ENCODE measurements around the gene ATAT1. TPM values are rescaled to one million over a fixed set of nuclear protein-coding genes. Genes with fewer than 3 reads are reported as not detected.

The ATAT1 gene
- total and polyA plus RNA-seq, 2 of the 13 experiments (the other 11 are each of a cell fraction or from before 2014, with no cell fraction given), result 9.2 to 23.6 TPM

DNA sequence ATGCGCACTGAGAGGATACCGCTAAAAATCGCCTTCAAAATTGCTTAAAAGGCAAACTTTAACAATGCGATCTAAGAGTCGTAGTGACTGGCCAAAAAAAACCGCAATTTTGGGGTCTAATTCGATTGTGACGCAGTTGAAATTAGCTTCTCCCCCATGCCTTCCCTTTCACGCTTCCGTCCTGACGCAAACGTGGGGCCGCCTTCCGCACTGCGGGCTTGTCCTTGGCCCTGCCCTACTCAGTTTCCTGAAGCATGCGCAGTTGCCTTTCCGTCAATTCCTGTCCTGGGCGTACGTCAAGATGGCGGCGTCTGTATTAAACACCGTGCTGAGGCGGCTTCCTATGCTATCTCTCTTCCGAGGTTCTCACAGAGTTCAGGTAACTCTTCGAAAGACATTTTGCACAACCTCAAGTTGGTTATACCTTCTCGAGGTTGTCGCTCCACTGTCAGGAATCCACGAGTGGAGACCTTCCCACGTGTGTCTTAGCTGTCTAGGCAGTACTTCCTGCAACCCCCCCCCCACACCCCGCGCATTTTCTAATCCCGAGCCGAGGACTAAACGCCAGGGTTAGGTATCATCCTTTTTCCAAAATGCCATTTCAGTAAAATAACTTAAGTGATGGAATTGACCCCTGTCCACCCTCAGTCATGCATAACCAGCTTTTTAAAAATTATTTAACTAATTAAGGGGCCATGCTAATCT is 9.0 kb upstream of the ATAT1 start, which contains the start of gene MRPS18B (continued):
- TF ChIP-seq, protein P1, sequence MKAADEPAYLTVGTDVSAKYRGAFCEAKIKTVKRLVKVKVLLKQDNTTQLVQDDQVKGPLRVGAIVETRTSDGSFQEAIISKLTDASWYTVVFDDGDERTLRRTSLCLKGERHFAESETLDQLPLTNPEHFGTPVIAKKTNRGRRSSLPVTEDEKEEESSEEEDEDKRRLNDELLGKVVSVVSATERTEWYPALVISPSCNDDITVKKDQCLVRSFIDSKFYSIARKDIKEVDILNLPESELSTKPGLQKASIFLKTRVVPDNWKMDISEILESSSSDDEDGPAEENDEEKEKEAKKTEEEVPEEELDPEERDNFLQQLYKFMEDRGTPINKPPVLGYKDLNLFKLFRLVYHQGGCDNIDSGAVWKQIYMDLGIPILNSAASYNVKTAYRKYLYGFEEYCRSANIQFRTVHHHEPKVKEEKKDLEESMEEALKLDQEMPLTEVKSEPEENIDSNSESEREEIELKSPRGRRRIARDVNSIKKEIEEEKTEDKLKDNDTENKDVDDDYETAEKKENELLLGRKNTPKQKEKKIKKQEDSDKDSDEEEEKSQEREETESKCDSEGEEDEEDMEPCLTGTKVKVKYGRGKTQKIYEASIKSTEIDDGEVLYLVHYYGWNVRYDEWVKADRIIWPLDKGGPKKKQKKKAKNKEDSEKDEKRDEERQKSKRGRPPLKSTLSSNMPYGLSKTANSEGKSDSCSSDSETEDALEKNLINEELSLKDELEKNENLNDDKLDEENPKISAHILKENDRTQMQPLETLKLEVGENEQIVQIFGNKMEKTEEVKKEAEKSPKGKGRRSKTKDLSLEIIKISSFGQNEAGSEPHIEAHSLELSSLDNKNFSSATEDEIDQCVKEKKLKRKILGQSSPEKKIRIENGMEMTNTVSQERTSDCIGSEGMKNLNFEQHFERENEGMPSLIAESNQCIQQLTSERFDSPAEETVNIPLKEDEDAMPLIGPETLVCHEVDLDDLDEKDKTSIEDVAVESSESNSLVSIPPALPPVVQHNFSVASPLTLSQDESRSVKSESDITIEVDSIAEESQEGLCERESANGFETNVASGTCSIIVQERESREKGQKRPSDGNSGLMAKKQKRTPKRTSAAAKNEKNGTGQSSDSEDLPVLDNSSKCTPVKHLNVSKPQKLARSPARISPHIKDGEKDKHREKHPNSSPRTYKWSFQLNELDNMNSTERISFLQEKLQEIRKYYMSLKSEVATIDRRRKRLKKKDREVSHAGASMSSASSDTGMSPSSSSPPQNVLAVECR (CRISPR knock-in tag; IDR thresholded peaks at IDR 0.05; ENCODE audit: borderline replicate concordance), result peak; percentile 93
- TF ChIP-seq ZNF564 (CRISPR knock-in tag; IDR thresholded peaks at IDR 0.05), result no peak
- TF ChIP-seq, protein P2, sequence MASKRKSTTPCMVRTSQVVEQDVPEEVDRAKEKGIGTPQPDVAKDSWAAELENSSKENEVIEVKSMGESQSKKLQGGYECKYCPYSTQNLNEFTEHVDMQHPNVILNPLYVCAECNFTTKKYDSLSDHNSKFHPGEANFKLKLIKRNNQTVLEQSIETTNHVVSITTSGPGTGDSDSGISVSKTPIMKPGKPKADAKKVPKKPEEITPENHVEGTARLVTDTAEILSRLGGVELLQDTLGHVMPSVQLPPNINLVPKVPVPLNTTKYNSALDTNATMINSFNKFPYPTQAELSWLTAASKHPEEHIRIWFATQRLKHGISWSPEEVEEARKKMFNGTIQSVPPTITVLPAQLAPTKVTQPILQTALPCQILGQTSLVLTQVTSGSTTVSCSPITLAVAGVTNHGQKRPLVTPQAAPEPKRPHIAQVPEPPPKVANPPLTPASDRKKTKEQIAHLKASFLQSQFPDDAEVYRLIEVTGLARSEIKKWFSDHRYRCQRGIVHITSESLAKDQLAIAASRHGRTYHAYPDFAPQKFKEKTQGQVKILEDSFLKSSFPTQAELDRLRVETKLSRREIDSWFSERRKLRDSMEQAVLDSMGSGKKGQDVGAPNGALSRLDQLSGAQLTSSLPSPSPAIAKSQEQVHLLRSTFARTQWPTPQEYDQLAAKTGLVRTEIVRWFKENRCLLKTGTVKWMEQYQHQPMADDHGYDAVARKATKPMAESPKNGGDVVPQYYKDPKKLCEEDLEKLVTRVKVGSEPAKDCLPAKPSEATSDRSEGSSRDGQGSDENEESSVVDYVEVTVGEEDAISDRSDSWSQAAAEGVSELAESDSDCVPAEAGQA (IDR thresholded peaks at IDR 0.05; ENCODE audit: low read depth), result peak; percentile 76
- TF ChIP-seq, protein P2 (CRISPR knock-in tag; IDR thresholded peaks at IDR 0.05; ENCODE audit: borderline replicate concordance), result 0 out of 2 replicates have a peak, but pooled peaks have one; percentile 13
- TF ChIP-seq, protein P3, sequence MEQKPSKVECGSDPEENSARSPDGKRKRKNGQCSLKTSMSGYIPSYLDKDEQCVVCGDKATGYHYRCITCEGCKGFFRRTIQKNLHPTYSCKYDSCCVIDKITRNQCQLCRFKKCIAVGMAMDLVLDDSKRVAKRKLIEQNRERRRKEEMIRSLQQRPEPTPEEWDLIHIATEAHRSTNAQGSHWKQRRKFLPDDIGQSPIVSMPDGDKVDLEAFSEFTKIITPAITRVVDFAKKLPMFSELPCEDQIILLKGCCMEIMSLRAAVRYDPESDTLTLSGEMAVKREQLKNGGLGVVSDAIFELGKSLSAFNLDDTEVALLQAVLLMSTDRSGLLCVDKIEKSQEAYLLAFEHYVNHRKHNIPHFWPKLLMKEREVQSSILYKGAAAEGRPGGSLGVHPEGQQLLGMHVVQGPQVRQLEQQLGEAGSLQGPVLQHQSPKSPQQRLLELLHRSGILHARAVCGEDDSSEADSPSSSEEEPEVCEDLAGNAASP (CRISPR knock-in tag; IDR thresholded peaks at IDR 0.05; ENCODE audit: borderline replicate concordance), result no peak
- no peak for TF ChIP-seq EEA1 (CRISPR knock-in tag; IDR thresholded peaks at IDR 0.05; ENCODE audit: borderline replicate concordance)
- TF ChIP-seq, protein P4, sequence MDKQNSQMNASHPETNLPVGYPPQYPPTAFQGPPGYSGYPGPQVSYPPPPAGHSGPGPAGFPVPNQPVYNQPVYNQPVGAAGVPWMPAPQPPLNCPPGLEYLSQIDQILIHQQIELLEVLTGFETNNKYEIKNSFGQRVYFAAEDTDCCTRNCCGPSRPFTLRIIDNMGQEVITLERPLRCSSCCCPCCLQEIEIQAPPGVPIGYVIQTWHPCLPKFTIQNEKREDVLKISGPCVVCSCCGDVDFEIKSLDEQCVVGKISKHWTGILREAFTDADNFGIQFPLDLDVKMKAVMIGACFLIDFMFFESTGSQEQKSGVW (CRISPR knock-in tag; IDR thresholded peaks at IDR 0.05; ENCODE audit: borderline replicate concordance), result no peak
- no peak for TF ChIP-seq NCOA5 (CRISPR knock-in tag; IDR thresholded peaks at IDR 0.05)
- no peak for TF ChIP-seq SMC3 (IDR thresholded peaks at IDR 0.05; ENCODE audit: low read length)
- TF ChIP-seq CHD2 (IDR thresholded peaks at IDR 0.05; ENCODE audit: low read depth, low read length), result 0 out of 2 replicates have a peak, but pooled peaks have one; percentile 31
- peak; percentile 11; the same call in 1 of the 2 replicates for TF ChIP-seq ZNF337 (CRISPR knock-in tag; IDR thresholded peaks at IDR 0.05; ENCODE audit: borderline replicate concordance, low read depth)
- TF ChIP-seq ZNF552 (CRISPR knock-in tag; IDR thresholded peaks at IDR 0.05; ENCODE audit: borderline replicate concordance), result no peak
- peak; percentile 90; the same call in 1 of the 2 replicates for TF ChIP-seq ZNF724P (CRISPR knock-in tag; IDR thresholded peaks at IDR 0.05; ENCODE audit: borderline replicate concordance)
- no peak for TF ChIP-seq ZIK1 (CRISPR knock-in tag; IDR thresholded peaks at IDR 0.05; ENCODE audit: borderline replicate concordance, low read depth)
- no peak for TF ChIP-seq SYNCRIP (IDR thresholded peaks at IDR 0.05; ENCODE audit: insufficient read depth, low read depth, low read length)
- TF ChIP-seq KLF16 (CRISPR knock-in tag; IDR thresholded peaks at IDR 0.05), result peak in 1 of 2 experiments; percentile 60; a peak in 2 of 4 replicates
